SH-SY5Y (cell line): Measurements from ENCODE around the gene LCNL1.

Source experiments
- GATA2 ChIP-seq: IDR thresholded peaks from 2 replicates; pipeline ENCODE4 v1.6.1; 2011; ENCODE audit warnings: mild to moderate bottlenecking, low read depth, low read length
- GATA3 ChIP-seq: IDR thresholded peaks from 2 replicates; pipeline ENCODE4 v1.6.1; 2011; ENCODE audit warnings: low read depth, mild to moderate bottlenecking, low read length, moderate library complexity

DNA sequence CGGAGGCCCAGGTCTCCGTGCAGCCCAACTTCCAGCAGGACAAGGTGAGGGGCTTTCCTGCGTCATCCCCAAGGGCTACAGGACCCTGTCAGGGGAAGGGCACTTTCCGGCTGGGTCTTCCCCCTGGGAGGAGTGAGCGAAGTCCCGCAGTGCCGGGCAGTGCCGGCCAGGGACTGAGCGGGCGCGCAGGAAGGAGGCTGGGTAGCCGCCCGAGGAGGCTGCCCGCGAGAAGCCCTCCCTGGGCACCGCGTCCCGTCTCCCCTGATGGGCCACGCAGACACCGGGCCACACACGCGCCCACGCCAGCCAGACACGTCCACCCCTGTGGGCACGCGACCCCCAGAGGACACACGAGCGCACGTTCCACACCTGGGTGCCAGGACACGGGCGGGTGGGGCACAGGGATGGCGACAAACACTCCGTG, 5.1 kb upstream of the LCNL1 start:
- TF ChIP-seq GATA2 = no peak
- TF ChIP-seq GATA3 = no peak
